K562 (cell line): ENCODE data around the gene DCAF15. TPM values are rescaled to one million over a fixed set of nuclear protein-coding genes. Genes with fewer than 3 reads are reported as not detected.

Experiments
- BMI1 ChIP-seq: fragments of 150-350 bp; IDR thresholded peaks from 2 replicates; pipeline ENCODE4 v1.6.1; 2014; ENCODE audit warnings: low read length
- CHD1 ChIP-seq: fragments of 200-600 bp; sonication (generic); IDR thresholded peaks from one replicate; pipeline ENCODE4 v1.6.1; 2012; ENCODE audit warnings: mild to moderate bottlenecking, moderate library complexity, low read length, inconsistent platforms
- KDM1A ChIP-seq, 2 experiments: fragments of 450-650 bp; IDR thresholded peaks; 2 replicates each; pipeline ENCODE4 v1.6.1; 2016; ENCODE audit warnings: mild to moderate bottlenecking in 2 of 2
- MTA1 ChIP-seq: fragments of 450-650 bp; IDR thresholded peaks from 2 replicates; pipeline ENCODE4 v1.6.1; 2017; ENCODE audit warnings: borderline replicate concordance
- TAF7 ChIP-seq: fragments of 450-650 bp; IDR thresholded peaks from 2 replicates; pipeline ENCODE4 v1.6.1; 2016; ENCODE audit warnings: missing genetic modification characterization, missing compliant biosample characterization
- ZBTB8A ChIP-seq: fragments of 450-650 bp; IDR thresholded peaks from 2 replicates; pipeline ENCODE4 v1.6.1; 2018; ENCODE audit warnings: mild to moderate bottlenecking, moderate library complexity; ENCODE audit not compliant: partially characterized antibody
- ZC3H4 ChIP-seq: sonication (generic); formaldehyde crosslinking; IDR thresholded peaks from 2 replicates; pipeline ENCODE4 v1.9.0; 2021; ENCODE audit warnings: missing genetic modification reagents, borderline replicate concordance
- ZFP91 ChIP-seq: sonication (generic); formaldehyde crosslinking; IDR thresholded peaks from 2 replicates; pipeline ENCODE4 v1.8.0; 2022; ENCODE audit warnings: mild to moderate bottlenecking, missing genetic modification reagents
- ZNF282 ChIP-seq: sonication (generic); formaldehyde crosslinking; IDR thresholded peaks from 2 replicates; pipeline ENCODE4 v1.8.1; 2023; ENCODE audit warnings: missing genetic modification reagents
- ZNF324 ChIP-seq: fragments of 250-450 bp; sonication (Bioruptor Pico); IDR thresholded peaks from 2 replicates; pipeline ENCODE4 v1.4.0; 2020; ENCODE audit warnings: mild to moderate bottlenecking
- ZNF408 ChIP-seq: fragments of 250-450 bp; sonication (Bioruptor Pico); IDR thresholded peaks from 2 replicates; pipeline ENCODE4 v1.4.0; 2020; ENCODE audit warnings: low read depth, mild to moderate bottlenecking, moderate library complexity
- ZNF57 ChIP-seq: fragments of 450-650 bp; formaldehyde crosslinking; IDR thresholded peaks from 2 replicates; pipeline ENCODE4 v1.4.0; 2020; ENCODE audit warnings: mild to moderate bottlenecking, moderate library complexity
- ZNF707 ChIP-seq: fragments of 250-450 bp; sonication (Bioruptor Pico); conservative IDR thresholded peaks from 2 replicates; pipeline ENCODE4 v1.8.0; 2022; ENCODE audit warnings: inconsistent platforms, mild to moderate bottlenecking, moderate library complexity
- polyA plus RNA-seq, 8 experiments: library from polyadenylated mRNA; depleted of rRNA in 4 of 8; stranded (reverse) in 5 of 8; unstranded in 3 of 8; fragments of >200 nt; fragmentation: Nextera tagmentation in 2 of 8; fragmentation: Illumina TruSeq in 1 of 8; extraction: Ambion mirVana in 2 of 8; extraction: Trizol in 1 of 8; gene quantifications; 2 replicates each; pipeline versions ENCODE4 v1.2.1 to v1.2.3, GENCODE V29; 2011 to 2014; ENCODE audit warnings: inconsistent platforms in 1 of 8, missing spikeins in 1 of 8
- total RNA-seq, 7 experiments: library from RNA; depleted of rRNA in 6 of 7; stranded (reverse); fragments of >200 nt in 6 of 7; fragmentation: Illumina TruSeq in 2 of 7; extraction: Trizol in 2 of 7; gene quantifications; 2 replicates each; pipeline versions ENCODE4 v1.2.1 to v1.2.3, GENCODE V29; 2011 to 2021; ENCODE audit warnings: low replicate concordance in 1 of 7
- TF ChIP-seq, protein P1 (sequence below): fragments of 450-650 bp; formaldehyde crosslinking; conservative IDR thresholded peaks from 2 replicates; pipeline ENCODE4 v1.4.0; 2022; ENCODE audit warnings: mild to moderate bottlenecking, missing genetic modification characterization
- TF ChIP-seq, protein P2 (sequence below): sonication (generic); formaldehyde crosslinking; IDR thresholded peaks from 2 replicates; pipeline ENCODE4 v1.8.0; 2022; ENCODE audit warnings: mild to moderate bottlenecking, low read depth, missing genetic modification reagents

The DCAF15 gene
- total and polyA plus RNA-seq, 9 of the 15 experiments (the other 6 are each of a cell fraction or from before 2014, with no cell fraction given): 0.17 to 68.5 (median 27.7) TPM

GRCh38 chr19:13935765-13936510 lies 16.4 kb upstream of the DCAF15 start (continued):
- TF ChIP-seq ZFP91 (CRISPR knock-in tag): no peak
- no peak for TF ChIP-seq ZNF282 (CRISPR knock-in tag)
- TF ChIP-seq BMI1: no peak
- TF ChIP-seq, protein P1, sequence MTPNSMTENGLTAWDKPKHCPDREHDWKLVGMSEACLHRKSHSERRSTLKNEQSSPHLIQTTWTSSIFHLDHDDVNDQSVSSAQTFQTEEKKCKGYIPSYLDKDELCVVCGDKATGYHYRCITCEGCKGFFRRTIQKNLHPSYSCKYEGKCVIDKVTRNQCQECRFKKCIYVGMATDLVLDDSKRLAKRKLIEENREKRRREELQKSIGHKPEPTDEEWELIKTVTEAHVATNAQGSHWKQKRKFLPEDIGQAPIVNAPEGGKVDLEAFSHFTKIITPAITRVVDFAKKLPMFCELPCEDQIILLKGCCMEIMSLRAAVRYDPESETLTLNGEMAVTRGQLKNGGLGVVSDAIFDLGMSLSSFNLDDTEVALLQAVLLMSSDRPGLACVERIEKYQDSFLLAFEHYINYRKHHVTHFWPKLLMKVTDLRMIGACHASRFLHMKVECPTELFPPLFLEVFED (CRISPR knock-in tag): no peak
- no peak for TF ChIP-seq TAF7
- no peak for TF ChIP-seq ZBTB8A
- TF ChIP-seq ZNF707 (CRISPR knock-in tag): no peak
- TF ChIP-seq ZNF57 (CRISPR knock-in tag): no peak
- TF ChIP-seq ZNF408 (CRISPR knock-in tag): no peak
- TF ChIP-seq CHD1: no peak
- no peak for TF ChIP-seq ZNF324 (CRISPR knock-in tag)
- TF ChIP-seq ZC3H4: no peak
- TF ChIP-seq, protein P2, sequence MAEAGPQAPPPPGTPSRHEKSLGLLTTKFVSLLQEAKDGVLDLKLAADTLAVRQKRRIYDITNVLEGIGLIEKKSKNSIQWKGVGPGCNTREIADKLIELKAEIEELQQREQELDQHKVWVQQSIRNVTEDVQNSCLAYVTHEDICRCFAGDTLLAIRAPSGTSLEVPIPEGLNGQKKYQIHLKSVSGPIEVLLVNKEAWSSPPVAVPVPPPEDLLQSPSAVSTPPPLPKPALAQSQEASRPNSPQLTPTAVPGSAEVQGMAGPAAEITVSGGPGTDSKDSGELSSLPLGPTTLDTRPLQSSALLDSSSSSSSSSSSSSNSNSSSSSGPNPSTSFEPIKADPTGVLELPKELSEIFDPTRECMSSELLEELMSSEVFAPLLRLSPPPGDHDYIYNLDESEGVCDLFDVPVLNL (CRISPR knock-in tag): no peak
- no peak for TF ChIP-seq MTA1
- peak in 1 of 2 experiments; percentile 90; a peak in 2 of 4 replicates for TF ChIP-seq KDM1A (IDR thresholded peaks at IDR 0.05)
